Glutamatergic neuron (in vitro differentiated cells): Measurements from ENCODE around the gene HCAR1. TPM values are rescaled to one million over a fixed set of nuclear protein-coding genes. Genes with fewer than 3 reads are reported as not detected.

ENCODE experiments used
- DNase-seq: peaks from one replicate; pipeline ENCODE4 v3.0.0; 2022
- H3K27ac Mint-ChIP-seq: one replicate; pipeline ENCODE4 v1.8.0; 2020; ENCODE audit warnings: mild to moderate bottlenecking, mixed read lengths, inconsistent platforms; ENCODE audit not compliant: unreplicated experiment
- H3K27me3 Mint-ChIP-seq: one replicate; pipeline ENCODE4 v1.8.0; 2020; ENCODE audit warnings: mild to moderate bottlenecking, moderate library complexity, mixed read lengths, inconsistent platforms; ENCODE audit not compliant: unreplicated experiment
- H3K36me3 Mint-ChIP-seq: one replicate; pipeline ENCODE4 v1.8.0; 2020; ENCODE audit warnings: mild to moderate bottlenecking, mixed read lengths, inconsistent platforms; ENCODE audit not compliant: unreplicated experiment
- H3K4me1 Mint-ChIP-seq: one replicate; pipeline ENCODE4 v1.8.0; 2020; ENCODE audit warnings: mild to moderate bottlenecking, low read depth, mixed read lengths, inconsistent platforms; ENCODE audit not compliant: unreplicated experiment
- H3K4me3 Mint-ChIP-seq: one replicate; pipeline ENCODE4 v1.8.0; 2020; ENCODE audit warnings: mild to moderate bottlenecking, mixed read lengths, inconsistent platforms; ENCODE audit not compliant: unreplicated experiment
- H3K9me3 Mint-ChIP-seq: one replicate; pipeline ENCODE4 v1.8.0; 2020; ENCODE audit warnings: mild to moderate bottlenecking, moderate library complexity, mixed read lengths, inconsistent platforms; ENCODE audit not compliant: unreplicated experiment
- total RNA-seq: library from RNA; stranded (reverse); fragmentation: NEBNext Ultra II Directional; extraction: Animal tissue kit (Norgen Biotek cat#: 25700); gene quantifications from one replicate; pipeline ENCODE4 v1.2.1, GENCODE V29; 2021; ENCODE audit not compliant: unreplicated experiment
- TF ChIP-seq, protein P1 (sequence below): fragments of 200-600 bp; sonication (generic); IDR thresholded peaks from one replicate; pipeline ENCODE4 v1.5.0; 2021; ENCODE audit not compliant: partially characterized antibody, unreplicated experiment

HCAR1 gene
- total RNA-seq, 1 donor from 2014 or later: not detected

GRCh38 chr12:122729583-122730214 is 945 bp downstream of the HCAR1 start:
- Mint-ChIP-seq H3K27me3 (no peaks in the 10 kb centered on the region), H3K4me1 (no peaks in the 10 kb centered on the region), H3K4me3 (no peak overlapping the region), H3K27ac (no peak overlapping the region), H3K36me3 (no peaks in the 10 kb centered on the region), H3K9me3 (no peaks in the 10 kb centered on the region)
- no peak for DNase-seq
- TF ChIP-seq, protein P1, sequence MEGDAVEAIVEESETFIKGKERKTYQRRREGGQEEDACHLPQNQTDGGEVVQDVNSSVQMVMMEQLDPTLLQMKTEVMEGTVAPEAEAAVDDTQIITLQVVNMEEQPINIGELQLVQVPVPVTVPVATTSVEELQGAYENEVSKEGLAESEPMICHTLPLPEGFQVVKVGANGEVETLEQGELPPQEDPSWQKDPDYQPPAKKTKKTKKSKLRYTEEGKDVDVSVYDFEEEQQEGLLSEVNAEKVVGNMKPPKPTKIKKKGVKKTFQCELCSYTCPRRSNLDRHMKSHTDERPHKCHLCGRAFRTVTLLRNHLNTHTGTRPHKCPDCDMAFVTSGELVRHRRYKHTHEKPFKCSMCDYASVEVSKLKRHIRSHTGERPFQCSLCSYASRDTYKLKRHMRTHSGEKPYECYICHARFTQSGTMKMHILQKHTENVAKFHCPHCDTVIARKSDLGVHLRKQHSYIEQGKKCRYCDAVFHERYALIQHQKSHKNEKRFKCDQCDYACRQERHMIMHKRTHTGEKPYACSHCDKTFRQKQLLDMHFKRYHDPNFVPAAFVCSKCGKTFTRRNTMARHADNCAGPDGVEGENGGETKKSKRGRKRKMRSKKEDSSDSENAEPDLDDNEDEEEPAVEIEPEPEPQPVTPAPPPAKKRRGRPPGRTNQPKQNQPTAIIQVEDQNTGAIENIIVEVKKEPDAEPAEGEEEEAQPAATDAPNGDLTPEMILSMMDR: no peak

- Mint-ChIP-seq H3K4me1 (no peaks in the 10 kb centered on the region), H3K27ac (no peak overlapping the region)
These were observed 4.5 kb downstream of the HCAR1 start for GRCh38 chr12:122726080-122726558.

GRCh38 chr12:122725452-122726079 is 5.1 kb downstream of the HCAR1 start:
- TF ChIP-seq, protein P1: no peak
- Mint-ChIP-seq H3K27ac (no peak overlapping the region), H3K27me3 (no peaks in the 10 kb centered on the region), H3K4me3 (no peak overlapping the region), H3K9me3 (no peaks in the 10 kb centered on the region), H3K36me3 (no peaks in the 10 kb centered on the region), H3K4me1 (no peaks in the 10 kb centered on the region)
- DNase-seq: no peak

More at GRCh38 chr12:122726080-122726558, 4.5 kb downstream of the HCAR1 start:
- Mint-ChIP-seq H3K4me3 (no peak overlapping the region), H3K27me3 (no peaks in the 10 kb centered on the region), H3K9me3 (no peaks in the 10 kb centered on the region), H3K36me3 (no peaks in the 10 kb centered on the region)
- DNase-seq: no peak
- TF ChIP-seq, protein P1: no peak

GRCh38 chr12:122724641-122725243 is 5.9 kb downstream of the HCAR1 start:
- TF ChIP-seq, protein P1: no peak
- no peaks in the 10 kb centered on the region for H3K4me1 Mint-ChIP-seq
- H3K27ac Mint-ChIP-seq: no peak overlapping the region
- peaks cover 1% of the 10 kb centered on the region for H3K27me3 Mint-ChIP-seq
- H3K4me3 Mint-ChIP-seq: no peak overlapping the region
- H3K36me3 Mint-ChIP-seq: no peaks in the 10 kb centered on the region
- no peak for DNase-seq
- no peaks in the 10 kb centered on the region for H3K9me3 Mint-ChIP-seq

DNA sequence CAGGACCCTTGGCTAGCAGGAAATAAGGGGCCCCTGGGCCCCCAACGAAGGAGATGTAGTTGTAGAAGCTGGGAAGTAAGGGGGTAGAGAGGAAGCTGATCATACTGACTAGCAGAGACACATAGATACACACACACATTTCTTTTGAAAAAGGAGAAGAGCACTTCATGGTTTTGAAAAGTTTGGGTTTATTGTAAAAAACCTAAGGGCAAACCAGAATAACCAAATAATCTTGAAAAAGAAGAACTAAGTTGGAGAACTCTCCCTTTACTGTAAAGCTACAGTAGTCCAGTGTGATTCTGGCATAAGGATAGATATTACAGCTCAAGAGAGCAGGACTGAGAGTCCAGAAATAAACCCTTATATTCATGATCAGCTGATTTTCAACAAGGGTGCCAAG is 8.3 kb downstream of the HCAR1 start:
- Mint-ChIP-seq H3K27ac (no peak overlapping the region), H3K4me3 (no peak overlapping the region), H3K27me3 (peaks cover 1% of the 10 kb centered on the region), H3K9me3 (no peaks in the 10 kb centered on the region), H3K4me1 (no peaks in the 10 kb centered on the region), H3K36me3 (no peaks in the 10 kb centered on the region)
- no peak for DNase-seq
- TF ChIP-seq, protein P1: no peak
